GM15510 (cell line): ENCODE data around the gene MME.

Source experiments
- POLR2A ChIP-seq: IDR thresholded peaks from 3 replicates; pipeline ENCODE4 v1.6.1; 2011; ENCODE audit warnings: borderline replicate concordance; ENCODE audit not compliant: insufficient read length; ENCODE audit errors: extremely low read depth

MME gene

DNA sequence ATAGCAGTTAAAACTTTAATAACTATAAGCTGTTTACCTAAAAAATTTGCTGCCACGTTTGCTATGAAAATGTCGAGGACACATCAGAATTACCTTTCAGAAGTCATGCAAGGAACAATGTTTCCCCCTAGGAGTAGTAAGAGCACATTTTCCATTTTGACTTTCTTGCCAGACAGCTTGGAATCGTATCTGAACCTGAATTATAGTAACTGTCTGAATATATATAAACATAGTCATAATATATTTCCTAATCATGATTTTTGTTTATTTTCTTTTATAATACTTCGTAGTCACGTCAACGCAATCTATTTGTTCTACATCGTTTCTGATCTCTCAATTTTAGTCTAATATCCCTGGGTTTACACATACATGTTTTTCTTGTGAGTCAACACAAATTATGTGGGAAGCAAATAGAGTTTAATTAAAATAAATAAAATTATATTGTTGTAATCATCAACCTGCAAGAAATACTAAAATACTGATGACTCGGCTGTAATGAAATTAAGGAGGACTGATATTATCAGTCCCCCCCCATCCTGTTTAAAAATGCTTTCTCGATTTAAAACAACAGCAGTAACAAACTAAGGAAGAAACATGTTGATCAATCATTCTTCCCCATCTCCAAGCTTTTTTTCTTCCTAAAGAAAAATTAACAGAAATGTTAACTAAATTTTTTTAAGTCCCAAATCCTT lies 78.4 kb downstream of the MME start:
- no peak for TF ChIP-seq POLR2A

- TF ChIP-seq POLR2A = no peak
Measured at GRCh38 chr3:155159301-155159700, 79.2 kb downstream of the MME start.

GRCh38 chr3:155161640-155162292 lies 81.6 kb downstream of the MME start:
- TF ChIP-seq POLR2A = no peak

DNA sequence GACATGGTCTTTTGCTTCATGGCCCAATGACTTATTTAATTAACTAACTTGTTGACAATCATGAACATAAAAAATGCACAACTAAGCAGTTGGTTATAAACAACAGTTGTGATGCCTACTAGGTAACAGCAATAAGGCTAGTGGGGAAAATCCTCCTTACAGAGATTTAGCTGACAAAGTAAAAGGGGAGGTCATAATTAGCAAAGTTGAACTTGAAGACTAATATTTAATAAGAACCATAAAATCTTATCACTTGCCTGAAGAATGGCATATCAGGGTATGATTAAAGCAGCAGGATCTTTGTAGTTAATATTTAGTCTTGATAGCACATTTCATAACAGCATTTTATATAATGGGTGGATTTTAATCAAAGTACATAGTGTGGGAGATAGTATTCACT lies 84.2 kb downstream of the MME start:
- no peak for TF ChIP-seq POLR2A

GRCh38 chr3:155166441-155166840 lies 86.3 kb downstream of the MME start:
- no peak for TF ChIP-seq POLR2A

- TF ChIP-seq POLR2A = no peak
Measured at GRCh38 chr3:155169197-155169596, 89.1 kb downstream of the MME start.

- TF ChIP-seq POLR2A = no peak
Measured at GRCh38 chr3:155173771-155174170, 93.7 kb downstream of the MME start.

GRCh38 chr3:155178810-155179436 lies 98.8 kb downstream of the MME start:
- no peak for TF ChIP-seq POLR2A

DNA sequence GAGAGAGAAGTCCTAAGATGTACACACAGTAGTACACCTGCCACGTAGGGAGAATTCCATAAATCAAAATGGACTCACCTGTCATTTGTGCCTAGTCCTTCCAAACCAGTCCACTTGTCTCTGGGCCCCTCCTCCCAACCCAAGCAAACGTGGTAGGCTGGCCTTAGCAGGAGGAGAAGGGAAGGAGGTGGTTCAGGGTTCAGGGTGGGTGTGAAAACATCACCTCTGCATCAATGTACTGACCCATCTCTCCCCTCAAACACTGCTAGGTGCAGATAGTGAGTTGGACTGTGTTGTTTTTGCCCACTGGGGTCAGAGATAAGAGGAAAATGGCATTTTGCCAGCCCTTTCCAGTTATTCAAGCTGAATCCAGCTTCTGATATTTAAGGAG lies 99.3 kb downstream of the MME start:
- TF ChIP-seq POLR2A = no peak

DNA sequence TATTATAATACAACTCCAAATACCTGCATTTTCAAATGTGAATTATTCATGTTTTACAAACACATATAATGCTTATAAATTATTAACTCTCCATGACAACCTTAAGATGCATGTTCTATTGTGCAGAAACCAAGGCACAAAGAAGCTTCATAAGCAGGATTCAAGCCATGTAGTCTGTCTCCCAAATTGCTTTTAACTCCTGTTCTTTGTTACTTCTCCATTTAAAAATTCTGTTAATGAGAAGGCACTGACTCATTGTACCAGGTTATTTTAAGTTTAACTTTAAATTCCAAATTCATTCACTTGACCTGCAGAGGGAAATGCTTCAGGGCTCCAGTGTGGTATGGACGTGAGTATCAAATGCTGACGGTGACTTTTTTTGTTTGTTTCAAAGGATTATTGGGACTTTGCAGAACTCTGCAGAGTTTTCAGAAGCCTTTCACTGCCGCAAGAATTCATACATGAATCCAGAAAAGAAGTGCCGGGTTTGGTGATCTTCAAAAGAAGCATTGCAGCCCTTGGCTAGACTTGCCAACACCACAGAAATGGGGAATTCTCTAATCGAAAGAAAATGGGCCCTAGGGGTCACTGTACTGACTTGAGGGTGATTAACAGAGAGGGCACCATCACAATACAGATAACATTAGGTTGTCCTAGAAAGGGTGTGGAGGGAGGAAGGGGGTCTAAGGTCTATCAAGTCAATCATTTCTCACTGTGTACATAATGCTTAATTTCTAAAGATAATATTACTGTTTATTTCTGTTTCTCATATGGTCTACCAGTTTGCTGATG lies 100.0 kb downstream of the MME start:
- no peak for TF ChIP-seq POLR2A

GRCh38 chr3:155182467-155182866 lies 102.3 kb downstream of the MME start:
- TF ChIP-seq POLR2A = no peak

DNA sequence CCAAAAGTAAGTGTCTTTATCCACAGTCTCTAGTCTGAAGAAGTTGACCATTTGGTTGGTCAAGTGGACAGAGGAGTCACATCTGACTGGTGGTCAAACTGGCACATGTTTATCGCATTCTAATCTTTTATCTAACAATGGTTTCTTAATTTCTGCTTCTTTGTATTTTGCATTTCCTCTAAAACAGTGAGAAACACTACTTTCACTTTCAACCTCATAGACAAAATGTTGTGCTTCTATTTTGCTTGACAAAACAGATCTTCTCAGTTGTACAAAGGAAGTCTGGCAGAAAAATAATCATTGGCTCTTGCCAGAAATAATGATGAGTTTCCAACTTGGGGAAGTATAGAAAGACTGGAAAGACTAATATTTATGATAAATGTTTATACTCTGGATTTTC lies 103.9 kb downstream of the MME start:
- no peak for TF ChIP-seq POLR2A

- TF ChIP-seq POLR2A = no peak
Measured at GRCh38 chr3:155185631-155186071, 105.5 kb downstream of the MME start.

DNA sequence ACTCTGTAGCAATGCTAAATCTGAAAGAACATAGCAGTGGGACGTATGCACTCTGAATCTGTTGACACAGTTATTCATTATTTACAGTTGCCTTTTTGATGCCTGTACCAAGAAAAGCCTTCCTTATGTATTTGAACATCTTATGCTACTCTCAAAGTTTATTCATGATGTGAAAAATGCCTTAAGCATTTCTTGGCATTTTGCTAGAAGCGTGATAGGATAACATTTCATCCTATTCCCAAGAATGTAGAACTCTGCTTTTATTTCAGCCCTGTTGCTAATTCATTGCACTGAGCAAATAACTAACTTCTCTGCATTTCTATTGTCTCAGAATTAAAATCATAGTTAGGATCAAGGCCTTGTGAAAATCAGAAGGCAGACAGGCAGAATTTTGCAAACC lies 107.9 kb downstream of the MME start:
- TF ChIP-seq POLR2A = no peak

DNA sequence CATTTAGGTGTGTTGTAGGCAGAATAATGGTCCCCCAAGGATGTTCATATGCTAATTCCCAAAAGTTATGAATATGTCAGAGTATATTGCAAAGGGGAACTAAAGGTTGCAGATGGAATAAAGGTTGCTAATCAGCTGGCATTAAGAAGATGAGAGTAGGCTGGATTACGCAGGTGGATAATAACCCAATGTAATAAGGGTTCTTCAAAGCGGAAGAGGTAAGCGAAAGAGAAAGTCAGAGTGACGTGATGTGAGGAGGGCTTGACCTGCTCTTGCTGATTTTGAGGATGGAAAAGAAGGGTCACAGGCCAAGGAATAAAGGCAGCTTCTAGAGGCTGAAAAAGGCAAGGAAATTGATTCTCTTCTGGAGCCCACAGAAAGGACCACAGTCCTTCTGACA lies 109.4 kb downstream of the MME start:
- TF ChIP-seq POLR2A = no peak
